ENCODE measurements around the gene CPSF3. TPM values are rescaled to one million over a fixed set of nuclear protein-coding genes. Genes with fewer than 3 reads are reported as not detected.
"Not testable (repeated sequence)": the region's sequence is repeated elsewhere in the genome, so short reads cannot be mapped to it uniquely, and the experiment has no call there.

CPSF3 gene
- total RNA-seq, 1 experiment from 2014 or later, result 102 TPM

GRCh38 chr2:9480157-9480556, 56.7 kb downstream of the CPSF3 start:
- no peak for DNase-seq
- Histone ChIP-seq H3K27me3 (ENCODE audit: control insufficient read depth, insufficient read depth, low read length) (no peaks in the 10 kb centered on the region), H3K36me3 (replicated peaks; ENCODE audit: control insufficient read depth, insufficient read depth, low read length) (peaks cover 9% of the 10 kb centered on the region), H3K4me3 (ENCODE audit: insufficient read depth, low read depth, low read length) (no peak overlapping the region)

DNA sequence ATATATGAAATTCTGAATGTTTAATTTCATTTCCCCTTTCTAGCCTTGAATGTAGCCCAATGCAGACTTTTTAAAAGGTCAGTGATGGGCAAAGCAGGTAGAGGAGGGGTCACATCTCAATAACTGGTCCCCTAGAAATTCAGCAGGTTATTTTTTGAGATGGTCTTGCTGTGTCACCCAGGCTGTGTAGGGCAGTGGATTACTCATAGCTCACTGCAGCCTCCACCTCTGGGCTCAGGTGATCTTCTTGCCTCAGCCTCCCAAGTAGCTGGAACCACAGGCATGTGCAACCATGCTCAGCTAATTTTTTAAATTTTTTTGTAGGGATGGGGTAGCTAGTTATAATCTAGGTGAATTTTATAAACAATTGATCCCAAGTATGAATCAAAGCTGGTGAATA, 59.7 kb downstream of the CPSF3 start:
- H3K36me3 ChIP-seq (replicated peaks; ENCODE audit: control insufficient read depth, insufficient read depth, low read length), result peaks cover 13% of the 10 kb centered on the region
- DNase-seq, result no peak
- H3K27me3 ChIP-seq (ENCODE audit: control insufficient read depth, insufficient read depth, low read length), result no peaks in the 10 kb centered on the region
- no peak overlapping the region for H3K4me3 ChIP-seq (ENCODE audit: insufficient read depth, low read depth, low read length)

- no peak for DNase-seq
- Histone ChIP-seq H3K4me3 (ENCODE audit: insufficient read depth, low read depth, low read length) (no peak overlapping the region), H3K27me3 (ENCODE audit: control insufficient read depth, insufficient read depth, low read length) (no peaks in the 10 kb centered on the region), H3K36me3 (replicated peaks; ENCODE audit: control insufficient read depth, insufficient read depth, low read length) (peaks cover 13% of the 10 kb centered on the region)
These were observed 61.1 kb downstream of the CPSF3 start for GRCh38 chr2:9484533-9484932.

- no peaks in the 10 kb centered on the region for H3K27me3 ChIP-seq (ENCODE audit: control insufficient read depth, insufficient read depth, low read length)
- no peak for DNase-seq
- H3K36me3 ChIP-seq (replicated peaks; ENCODE audit: control insufficient read depth, insufficient read depth, low read length), result peaks cover 24% of the 10 kb centered on the region
- H3K4me3 ChIP-seq (ENCODE audit: insufficient read depth, low read depth, low read length), result no peak overlapping the region
These were observed 65.4 kb downstream of the CPSF3 start for GRCh38 chr2:9488583-9489547.

GRCh38 chr2:9490789-9491188, 67.3 kb downstream of the CPSF3 start:
- DNase-seq, result no peak
- H3K36me3 ChIP-seq (replicated peaks; ENCODE audit: control insufficient read depth, insufficient read depth, low read length), result peaks cover 23% of the 10 kb centered on the region
- no peaks in the 10 kb centered on the region for H3K27me3 ChIP-seq (ENCODE audit: control insufficient read depth, insufficient read depth, low read length)
- no peak overlapping the region for H3K4me3 ChIP-seq (ENCODE audit: insufficient read depth, low read depth, low read length)

- Histone ChIP-seq H3K36me3 (replicated peaks; ENCODE audit: control insufficient read depth, insufficient read depth, low read length) (peaks cover 25% of the 10 kb centered on the region), H3K4me3 (ENCODE audit: insufficient read depth, low read depth, low read length) (no peak overlapping the region), H3K27me3 (ENCODE audit: control insufficient read depth, insufficient read depth, low read length) (no peaks in the 10 kb centered on the region)
- no peak for DNase-seq
These were observed 69.5 kb downstream of the CPSF3 start for GRCh38 chr2:9492927-9493326.

DNA sequence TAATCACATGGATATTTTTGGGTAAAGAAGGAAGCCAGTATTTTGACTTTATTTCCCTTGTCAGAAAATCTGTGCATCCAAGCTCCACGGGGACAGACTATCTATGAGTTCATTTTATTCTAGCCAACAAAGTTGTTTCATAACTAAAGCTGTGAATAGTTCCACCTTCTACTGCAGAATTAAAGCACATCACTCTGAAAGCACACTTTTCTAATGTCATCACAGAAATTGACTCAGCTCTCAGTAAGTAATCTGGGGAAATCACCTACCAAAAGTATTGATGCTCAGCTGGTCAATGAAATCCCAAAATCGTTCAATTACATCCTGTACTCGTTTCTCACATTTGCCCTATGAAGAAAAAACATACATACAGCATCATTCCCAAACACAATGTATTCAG, 70.0 kb downstream of the CPSF3 start:
- DNase-seq, result no peak
- Histone ChIP-seq H3K36me3 (replicated peaks; ENCODE audit: control insufficient read depth, insufficient read depth, low read length) (peaks cover 24% of the 10 kb centered on the region), H3K4me3 (ENCODE audit: insufficient read depth, low read depth, low read length) (no peak overlapping the region), H3K27me3 (ENCODE audit: control insufficient read depth, insufficient read depth, low read length) (no peaks in the 10 kb centered on the region)

GRCh38 chr2:9494081-9494480, 70.6 kb downstream of the CPSF3 start:
- H3K4me3 ChIP-seq (ENCODE audit: insufficient read depth, low read depth, low read length), result no peak overlapping the region
- H3K36me3 ChIP-seq (replicated peaks; ENCODE audit: control insufficient read depth, insufficient read depth, low read length), result peaks cover 24% of the 10 kb centered on the region
- DNase-seq, result no peak
- H3K27me3 ChIP-seq (ENCODE audit: control insufficient read depth, insufficient read depth, low read length), result no peaks in the 10 kb centered on the region

GRCh38 chr2:9497017-9497416, 73.6 kb downstream of the CPSF3 start:
- Histone ChIP-seq H3K4me3 (ENCODE audit: insufficient read depth, low read depth, low read length) (no peak overlapping the region), H3K36me3 (replicated peaks; ENCODE audit: control insufficient read depth, insufficient read depth, low read length) (peaks cover 11% of the 10 kb centered on the region), H3K27me3 (ENCODE audit: control insufficient read depth, insufficient read depth, low read length) (no peaks in the 10 kb centered on the region)
- DNase-seq, result no peak

DNA sequence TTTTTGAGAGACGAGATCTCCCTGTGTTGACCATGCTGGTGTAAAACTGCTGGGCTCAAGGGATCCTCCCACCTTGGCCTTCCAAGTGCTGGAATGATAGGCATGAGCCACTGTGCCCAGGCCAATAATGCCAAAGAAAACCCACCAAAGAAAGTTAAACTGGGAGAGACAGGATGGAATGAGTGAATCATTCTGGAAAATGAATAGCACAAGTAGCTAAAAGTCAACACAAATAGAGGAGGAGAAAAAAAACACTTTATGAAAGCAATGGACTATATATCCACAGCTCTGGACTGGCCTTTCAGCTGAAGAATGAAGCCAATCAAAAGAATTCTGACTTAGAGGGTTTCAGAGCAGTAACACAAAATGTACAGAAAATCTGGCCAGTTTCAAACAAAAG, 74.8 kb downstream of the CPSF3 start:
- DNase-seq, result no peak
- H3K27me3 ChIP-seq (ENCODE audit: control insufficient read depth, insufficient read depth, low read length), result no peaks in the 10 kb centered on the region
- H3K4me3 ChIP-seq (ENCODE audit: insufficient read depth, low read depth, low read length), result no peak overlapping the region
- H3K36me3 ChIP-seq (replicated peaks; ENCODE audit: control insufficient read depth, insufficient read depth, low read length), result peaks cover 9% of the 10 kb centered on the region

DNA sequence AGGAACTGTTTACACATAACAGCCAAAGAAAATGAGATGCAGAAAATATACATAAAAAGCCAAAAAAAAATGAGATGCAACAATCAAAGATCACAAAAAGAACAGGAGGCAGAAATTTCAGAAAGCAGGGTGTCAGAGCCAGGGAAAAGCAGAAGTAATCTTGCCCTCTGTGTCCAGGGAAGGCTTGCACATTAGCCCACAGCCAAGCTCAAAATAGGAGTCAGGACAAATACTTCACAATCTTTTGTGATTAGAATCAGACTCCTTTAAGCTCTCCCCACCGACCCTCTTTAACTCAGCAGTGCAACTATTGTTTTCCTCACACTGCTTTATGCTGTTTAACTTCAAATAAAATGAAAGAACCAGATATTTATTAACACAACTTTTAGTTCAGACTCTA, 85.5 kb downstream of the CPSF3 start:
- no peak overlapping the region for H3K4me3 ChIP-seq (ENCODE audit: insufficient read depth, low read depth, low read length)
- H3K36me3 ChIP-seq (replicated peaks; ENCODE audit: control insufficient read depth, insufficient read depth, low read length), result no peaks in the 10 kb centered on the region; the same call in none of the 2 replicates

GRCh38 chr2:9513946-9514345, 90.5 kb downstream of the CPSF3 start:
- not testable (repeated sequence) for H3K27me3 ChIP-seq (ENCODE audit: control insufficient read depth, insufficient read depth, low read length); H3K4me3 ChIP-seq (ENCODE audit: insufficient read depth, low read depth, low read length); DNase-seq; H3K36me3 ChIP-seq (replicated peaks; ENCODE audit: control insufficient read depth, insufficient read depth, low read length)

More for the DNA sequence above, 85.5 kb downstream of the CPSF3 start:
- no peak for DNase-seq
- H3K27me3 ChIP-seq (ENCODE audit: control insufficient read depth, insufficient read depth, low read length), result no peaks in the 10 kb centered on the region

- no peak for DNase-seq
- Histone ChIP-seq H3K4me3 (ENCODE audit: insufficient read depth, low read depth, low read length) (no peak overlapping the region), H3K27me3 (ENCODE audit: control insufficient read depth, insufficient read depth, low read length) (no peaks in the 10 kb centered on the region), H3K36me3 (replicated peaks; ENCODE audit: control insufficient read depth, insufficient read depth, low read length) (peaks cover 1% of the 10 kb centered on the region; the same call in 1 of the 2 replicates)
These were observed 93.8 kb downstream of the CPSF3 start for GRCh38 chr2:9517118-9517782.

GRCh38 chr2:9518163-9518562, 94.7 kb downstream of the CPSF3 start:
- DNase-seq, result no peak
- Histone ChIP-seq H3K4me3 (ENCODE audit: insufficient read depth, low read depth, low read length) (no peak overlapping the region), H3K27me3 (ENCODE audit: control insufficient read depth, insufficient read depth, low read length) (no peaks in the 10 kb centered on the region), H3K36me3 (replicated peaks; ENCODE audit: control insufficient read depth, insufficient read depth, low read length) (peaks cover 1% of the 10 kb centered on the region; the same call in 1 of the 2 replicates)

GRCh38 chr2:9518780-9519179, 95.3 kb downstream of the CPSF3 start:
- no peaks in the 10 kb centered on the region for H3K27me3 ChIP-seq (ENCODE audit: control insufficient read depth, insufficient read depth, low read length)
- peaks cover 1% of the 10 kb centered on the region; the same call in 1 of the 2 replicates for H3K36me3 ChIP-seq (replicated peaks; ENCODE audit: control insufficient read depth, insufficient read depth, low read length)
- DNase-seq, result no peak
- no peak overlapping the region for H3K4me3 ChIP-seq (ENCODE audit: insufficient read depth, low read depth, low read length)
